OCI-LY3 (cell line): ENCODE data around the gene TLE4.

Source experiments
- H2AFZ ChIP-seq: fragments of 200-600, 300-600 bp; shearing (Covaris generic); 2 replicates; pipeline ENCODE4 v1.6.0; 2014; ENCODE audit warnings: antibody characterized with exemption, low read depth, low read length
- H3K27ac ChIP-seq: fragments of 200-600, 300-600 bp; sonication (generic); 2 replicates; pipeline ENCODE4 v1.5.1; 2014; ENCODE audit warnings: mild to moderate bottlenecking, low read length, moderate library complexity, mixed read lengths
- H3K27me3 ChIP-seq: fragments of 200-600, 300-600 bp; sonication (generic); 2 replicates; pipeline ENCODE4 v1.6.1; 2014; ENCODE audit warnings: low read depth, low read length, mixed read lengths
- H3K36me3 ChIP-seq: fragments of 200-600, 300-600 bp; sonication (generic); replicated peaks from 2 replicates; pipeline ENCODE3; 2014; ENCODE audit warnings: low read depth, low read length, mixed read lengths
- H3K4me1 ChIP-seq: fragments of 300-600, 200-600 bp; sonication (generic); 2 replicates; pipeline ENCODE4 v1.6.1; 2014; ENCODE audit warnings: low read length, mixed read lengths
- H3K4me2 ChIP-seq: fragments of 200-600, 300-600 bp; sonication (generic); 2 replicates; pipeline ENCODE4 v1.6.1; 2014; ENCODE audit warnings: low read length, mixed read lengths
- H3K4me3 ChIP-seq: fragments of 300-600, 200-600 bp; sonication (generic); 2 replicates; pipeline ENCODE4 v1.5.1; 2014; ENCODE audit warnings: antibody characterized with exemption, mild to moderate bottlenecking, low read length, moderate library complexity
- H3K79me2 ChIP-seq: fragments of 300-600, 200-600 bp; shearing (Covaris generic); 2 replicates; pipeline ENCODE4 v1.6.1; 2014; ENCODE audit warnings: mild to moderate bottlenecking, low read length, mixed read lengths
- H3K9ac ChIP-seq: fragments of 300-600, 200-600 bp; shearing (Covaris generic); 2 replicates; pipeline ENCODE4 v1.6.0; 2014; ENCODE audit warnings: mild to moderate bottlenecking, low read length, moderate library complexity
- H3K9me3 ChIP-seq: fragments of 200-600, 300-600 bp; shearing (Covaris generic); 2 replicates; pipeline ENCODE4 v1.6.1; 2014; ENCODE audit warnings: low read length, mixed read lengths; ENCODE audit not compliant: insufficient read depth
- H4K20me1 ChIP-seq: fragments of 200-600, 300-600 bp; sonication (generic); 2 replicates; pipeline ENCODE4 v1.6.1; 2016; ENCODE audit warnings: low read length, mixed read lengths; ENCODE audit not compliant: insufficient read depth
- EZH2phosphoT487 ChIP-seq: fragments of 200-600 bp; shearing (Covaris generic); IDR thresholded peaks from 2 replicates; pipeline ENCODE4 v1.6.1; 2018; ENCODE audit warnings: antibody characterized with exemption, mixed run types, low read depth
- TF ChIP-seq, protein P1 (sequence below): fragments of 200-600, 300-600 bp; sonication (generic); IDR thresholded peaks from 2 replicates; pipeline ENCODE4 v1.5.1; 2014; ENCODE audit warnings: antibody characterized with exemption, low read length, low read depth

TLE4 gene

DNA sequence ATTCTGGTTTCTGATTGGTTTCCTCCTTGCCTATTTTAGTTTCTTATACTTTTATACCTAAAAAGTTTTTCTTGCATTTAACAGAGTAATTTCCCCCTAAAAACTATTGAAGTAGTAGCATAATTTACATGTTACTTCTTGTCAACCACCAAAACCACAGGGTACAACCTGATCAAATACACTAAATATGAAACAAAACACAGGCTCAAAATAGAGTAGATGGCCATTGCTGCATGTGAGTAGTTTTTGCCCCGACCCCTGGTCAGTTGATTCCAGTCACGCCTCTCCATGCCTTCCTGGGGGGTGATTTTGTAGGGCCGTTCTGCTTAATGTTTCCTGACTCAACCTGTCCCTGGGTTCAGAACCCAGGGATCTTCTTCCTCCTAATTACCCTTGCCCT, 101.8 kb downstream of the TLE4 start:
- Histone ChIP-seq H3K27ac (no peak overlapping the region), H4K20me1 (no peaks in the 10 kb centered on the region), H3K4me2 (no peak overlapping the region), H3K9me3 (no peaks in the 10 kb centered on the region), H3K9ac (no peak overlapping the region), H3K36me3 (no peaks in the 10 kb centered on the region), H3K79me2 (no peaks in the 10 kb centered on the region), H3K4me3 (no peak overlapping the region), H3K27me3 (no peaks in the 10 kb centered on the region), H2AFZ (no peak overlapping the region), H3K4me1 (peaks cover 7% of the 10 kb centered on the region; the same call in 1 of the 2 replicates)
- TF ChIP-seq, protein P1, sequence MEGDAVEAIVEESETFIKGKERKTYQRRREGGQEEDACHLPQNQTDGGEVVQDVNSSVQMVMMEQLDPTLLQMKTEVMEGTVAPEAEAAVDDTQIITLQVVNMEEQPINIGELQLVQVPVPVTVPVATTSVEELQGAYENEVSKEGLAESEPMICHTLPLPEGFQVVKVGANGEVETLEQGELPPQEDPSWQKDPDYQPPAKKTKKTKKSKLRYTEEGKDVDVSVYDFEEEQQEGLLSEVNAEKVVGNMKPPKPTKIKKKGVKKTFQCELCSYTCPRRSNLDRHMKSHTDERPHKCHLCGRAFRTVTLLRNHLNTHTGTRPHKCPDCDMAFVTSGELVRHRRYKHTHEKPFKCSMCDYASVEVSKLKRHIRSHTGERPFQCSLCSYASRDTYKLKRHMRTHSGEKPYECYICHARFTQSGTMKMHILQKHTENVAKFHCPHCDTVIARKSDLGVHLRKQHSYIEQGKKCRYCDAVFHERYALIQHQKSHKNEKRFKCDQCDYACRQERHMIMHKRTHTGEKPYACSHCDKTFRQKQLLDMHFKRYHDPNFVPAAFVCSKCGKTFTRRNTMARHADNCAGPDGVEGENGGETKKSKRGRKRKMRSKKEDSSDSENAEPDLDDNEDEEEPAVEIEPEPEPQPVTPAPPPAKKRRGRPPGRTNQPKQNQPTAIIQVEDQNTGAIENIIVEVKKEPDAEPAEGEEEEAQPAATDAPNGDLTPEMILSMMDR: no peak
- no peak for TF ChIP-seq EZH2phosphoT487

DNA sequence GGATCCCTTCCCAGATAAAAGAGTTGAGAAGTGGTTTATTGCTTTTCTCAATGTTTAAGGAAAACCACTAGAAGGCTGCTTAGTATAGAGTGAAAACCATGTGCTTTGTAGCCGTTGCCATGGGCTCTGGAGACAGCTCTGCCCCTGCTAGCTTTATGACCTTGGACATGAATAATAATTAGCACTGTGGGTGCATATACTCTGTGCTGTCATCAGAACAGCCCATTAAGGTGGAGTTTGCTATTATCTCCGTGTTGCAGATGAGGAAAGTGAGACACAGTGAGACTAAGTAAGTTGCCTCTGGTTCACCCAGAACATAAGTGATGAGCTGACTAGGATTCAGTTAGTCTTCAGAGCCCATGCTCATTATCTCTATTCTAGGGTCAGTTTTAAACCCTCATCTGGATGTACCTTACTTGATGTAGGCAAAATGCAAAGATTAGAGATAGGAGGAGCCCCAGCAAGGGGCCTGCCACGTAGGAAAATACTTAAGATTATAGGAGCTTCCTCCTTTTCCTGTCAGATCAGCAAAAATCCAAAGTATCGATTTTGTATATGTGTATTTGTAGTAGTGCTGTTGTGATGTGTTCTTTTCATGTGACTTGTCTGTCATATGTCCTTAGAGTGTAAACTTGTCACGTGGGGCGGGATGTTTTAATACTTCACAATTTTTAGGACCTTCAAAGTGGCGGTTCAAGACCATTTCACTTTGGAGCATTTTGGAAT, 102.5 kb downstream of the TLE4 start:
- no peaks in the 10 kb centered on the region for H3K27me3 ChIP-seq
- peaks cover 7% of the 10 kb centered on the region; the same call in 1 of the 2 replicates for H3K4me1 ChIP-seq
- H3K27ac ChIP-seq: no peak overlapping the region
- no peak overlapping the region for H2AFZ ChIP-seq
- H3K36me3 ChIP-seq: no peaks in the 10 kb centered on the region
- H3K79me2 ChIP-seq: no peaks in the 10 kb centered on the region
- no peak overlapping the region for H3K4me2 ChIP-seq
- H3K4me3 ChIP-seq: no peak overlapping the region
- no peaks in the 10 kb centered on the region for H4K20me1 ChIP-seq
- no peaks in the 10 kb centered on the region for H3K9me3 ChIP-seq
- no peak overlapping the region for H3K9ac ChIP-seq
- no peak for TF ChIP-seq EZH2phosphoT487
- TF ChIP-seq, protein P1: no peak

DNA sequence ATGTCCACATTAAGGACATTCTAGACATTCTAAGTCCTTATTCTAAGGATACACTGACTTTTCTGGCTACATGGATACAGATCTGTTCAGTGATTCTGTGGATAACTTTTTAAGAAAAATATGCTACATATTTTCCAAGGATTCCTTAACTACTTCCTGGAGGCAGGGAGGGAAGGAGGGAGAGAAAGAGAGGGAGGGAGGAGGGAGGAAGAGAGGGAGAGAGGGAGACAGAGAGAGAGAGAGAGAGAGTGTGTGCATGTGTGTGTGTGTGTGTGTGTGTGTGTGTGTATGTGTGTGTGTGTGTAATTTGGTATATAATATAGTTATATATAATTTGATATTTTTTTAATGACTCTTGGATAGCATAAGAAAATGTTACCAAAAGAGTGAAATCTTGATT, 109.8 kb downstream of the TLE4 start:
- H3K36me3 ChIP-seq: no peaks in the 10 kb centered on the region
- no peak for TF ChIP-seq EZH2phosphoT487
- TF ChIP-seq, protein P1: no peak
- H2AFZ ChIP-seq: no peak overlapping the region
- H3K27me3 ChIP-seq: no peaks in the 10 kb centered on the region
- H4K20me1 ChIP-seq: no peaks in the 10 kb centered on the region
- H3K9ac ChIP-seq: no peak overlapping the region
- no peak overlapping the region for H3K27ac ChIP-seq
- H3K79me2 ChIP-seq: no peaks in the 10 kb centered on the region
- H3K4me2 ChIP-seq: no peak overlapping the region
- no peaks in the 10 kb centered on the region for H3K9me3 ChIP-seq
- no peak overlapping the region for H3K4me3 ChIP-seq
- no peaks in the 10 kb centered on the region for H3K4me1 ChIP-seq

DNA sequence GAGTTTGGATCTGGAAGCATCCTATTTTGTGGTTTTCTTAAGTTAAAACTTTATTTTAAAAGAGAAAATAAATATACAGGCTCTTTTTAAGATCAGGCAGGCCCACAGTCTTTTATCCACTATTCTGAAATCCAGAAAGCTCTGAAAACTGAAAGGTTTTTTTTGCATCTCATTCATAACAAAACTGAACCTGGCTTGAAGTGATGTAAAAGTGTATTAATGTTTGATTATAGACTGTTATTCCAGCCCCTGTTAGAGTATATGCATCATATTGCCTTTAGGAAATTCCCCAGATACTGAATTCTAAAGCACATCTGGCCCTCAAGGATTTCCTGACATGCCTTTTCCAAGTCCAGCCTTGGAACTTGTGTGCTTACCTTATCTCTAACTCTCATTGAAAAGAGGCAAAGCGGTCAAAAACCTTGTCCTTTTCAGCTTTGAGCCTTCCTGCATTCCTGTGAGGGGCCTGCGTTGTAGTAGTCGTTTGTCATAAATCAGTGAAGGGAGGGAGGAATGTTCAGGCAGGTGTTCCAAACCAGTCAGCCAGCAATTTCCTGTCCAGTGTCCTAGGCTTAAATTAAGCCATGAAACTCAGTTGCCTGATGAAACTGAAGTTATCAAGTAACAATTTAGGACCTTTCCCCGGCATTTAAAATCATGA, 110.4 kb downstream of the TLE4 start:
- Histone ChIP-seq H3K36me3 (no peaks in the 10 kb centered on the region), H3K9ac (no peak overlapping the region), H3K4me2 (no peak overlapping the region), H3K27ac (no peak overlapping the region), H3K4me3 (no peak overlapping the region), H3K79me2 (no peaks in the 10 kb centered on the region), H3K27me3 (no peaks in the 10 kb centered on the region), H2AFZ (no peak overlapping the region), H4K20me1 (no peaks in the 10 kb centered on the region), H3K9me3 (no peaks in the 10 kb centered on the region), H3K4me1 (no peaks in the 10 kb centered on the region)
- TF ChIP-seq, protein P1: no peak
- no peak for TF ChIP-seq EZH2phosphoT487
